Astrocyte (in vitro differentiated cells and primary cell): ENCODE measurements around the gene ARHGAP23. TPM values are rescaled to one million over a fixed set of nuclear protein-coding genes. Genes with fewer than 3 reads are reported as not detected.

Experiments
- DNase-seq: peaks from one replicate; pipeline ENCODE4 v3.0.0-alpha.2; 2010; ENCODE audit warnings: low read depth
- FAIRE-seq: peaks from 2 replicates; lab custom pipeline; 2011; peaks lifted over from hg19 to GRCh38; lab: Jason Lieb, UNC
- H2AFZ ChIP-seq: 2 replicates; pipeline ENCODE4 v1.6.0; 2012; ENCODE audit warnings: low read depth, low read length, inconsistent platforms
- H3K27ac ChIP-seq: 2 replicates; pipeline ENCODE4 v1.5.1; 2011; ENCODE audit warnings: low read depth, low read length, inconsistent platforms
- H3K27me3 ChIP-seq: 2 replicates; pipeline ENCODE4 v1.6.0; 2011; ENCODE audit warnings: low read length, inconsistent platforms; ENCODE audit not compliant: insufficient read depth
- H3K36me3 ChIP-seq: 2 replicates; pipeline ENCODE4 v1.5.1; 2011; ENCODE audit warnings: low read length, inconsistent platforms; ENCODE audit not compliant: insufficient read depth
- H3K4me1 ChIP-seq: 2 replicates; pipeline ENCODE4 v1.5.1; 2011; ENCODE audit warnings: low read length, inconsistent platforms; ENCODE audit not compliant: insufficient read depth
- H3K4me2 ChIP-seq: 2 replicates; pipeline ENCODE4 v1.6.0; 2012; ENCODE audit warnings: low read length, inconsistent platforms
- H3K4me3 ChIP-seq: 2 replicates; pipeline ENCODE4 v1.5.1; 2011; ENCODE audit warnings: low read depth, mild to moderate bottlenecking, low read length, inconsistent platforms; ENCODE audit not compliant: insufficient read depth
- H3K79me2 ChIP-seq: 2 replicates; pipeline ENCODE4 v1.6.0; 2012; ENCODE audit warnings: mild to moderate bottlenecking, low read length, inconsistent platforms; ENCODE audit not compliant: insufficient read depth
- H3K9ac ChIP-seq: 2 replicates; pipeline ENCODE4 v1.6.0; 2012; ENCODE audit warnings: mild to moderate bottlenecking, low read length, inconsistent platforms
- H3K9me3 ChIP-seq: 2 replicates; pipeline ENCODE4 v1.5.1; 2012; ENCODE audit warnings: low read depth, mild to moderate bottlenecking, low read length, inconsistent platforms; ENCODE audit not compliant: insufficient read depth
- H4K20me1 ChIP-seq: 2 replicates; pipeline ENCODE4 v1.6.0; 2012; ENCODE audit warnings: low read length, inconsistent platforms; ENCODE audit not compliant: insufficient read depth
- H3K27ac Mint-ChIP-seq: one replicate; pipeline ENCODE4 v1.8.0; 2021; ENCODE audit warnings: mild to moderate bottlenecking, mixed read lengths; ENCODE audit not compliant: unreplicated experiment
- H3K27me3 Mint-ChIP-seq: one replicate; pipeline ENCODE4 v1.8.0; 2021; ENCODE audit warnings: low read depth, mixed read lengths; ENCODE audit not compliant: unreplicated experiment
- H3K36me3 Mint-ChIP-seq: one replicate; pipeline ENCODE4 v1.8.0; 2021; ENCODE audit warnings: low read depth, mixed read lengths; ENCODE audit not compliant: unreplicated experiment
- H3K4me1 Mint-ChIP-seq: one replicate; pipeline ENCODE4 v1.8.0; 2021; ENCODE audit warnings: low read depth, mixed read lengths; ENCODE audit not compliant: unreplicated experiment
- H3K4me3 Mint-ChIP-seq: one replicate; pipeline ENCODE4 v1.8.0; 2021; ENCODE audit warnings: mild to moderate bottlenecking, moderate library complexity, mixed read lengths; ENCODE audit not compliant: unreplicated experiment
- H3K9me3 Mint-ChIP-seq: one replicate; pipeline ENCODE4 v1.8.0; 2021; ENCODE audit warnings: mild to moderate bottlenecking, mixed read lengths; ENCODE audit not compliant: unreplicated experiment
- EZH2 ChIP-seq: IDR thresholded peaks from 2 replicates; pipeline ENCODE4 v1.6.1; 2012; ENCODE audit warnings: mild to moderate bottlenecking, low read length, inconsistent platforms; ENCODE audit not compliant: insufficient read depth
- total RNA-seq: library from RNA; stranded (reverse); gene quantifications from 2 replicates; pipeline ENCODE4 v1.2.1, GENCODE V29; 2021
- TF ChIP-seq, protein P1 (sequence below): IDR thresholded peaks from 2 replicates; pipeline ENCODE4 v1.5.1; 2011; ENCODE audit warnings: low read depth, mild to moderate bottlenecking, inconsistent platforms, low read length, moderate library complexity; ENCODE audit not compliant: insufficient read depth

ARHGAP23 gene
- total RNA-seq, 1 donor from 2014 or later = 118 TPM

DNA sequence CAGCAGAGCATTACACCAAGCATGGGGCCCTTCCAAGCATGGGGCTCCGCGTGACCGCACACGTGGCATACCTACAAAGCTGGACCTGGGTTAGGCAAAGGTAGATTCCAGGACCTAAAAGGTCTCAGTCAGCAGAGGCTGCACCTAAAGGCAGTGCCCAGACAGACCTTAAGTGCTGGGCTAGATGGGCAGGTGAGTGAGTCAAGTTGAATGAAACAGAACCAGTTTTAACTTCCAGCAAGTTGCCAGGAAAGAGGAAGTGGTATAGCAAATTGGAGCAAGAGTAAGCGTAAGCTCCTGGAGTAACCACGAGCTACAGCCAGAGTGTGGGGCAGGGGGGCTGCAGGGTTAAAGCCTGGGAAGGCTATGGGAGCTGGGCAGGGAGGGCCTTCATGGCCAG lies 128.0 kb downstream of the ARHGAP23 start:
- Histone ChIP-seq H3K9ac (no peak overlapping the region), H3K9me3 (no peaks in the 10 kb centered on the region), H2AFZ (no peak overlapping the region), H4K20me1 (no peaks in the 10 kb centered on the region), H3K27ac (no peak overlapping the region), H3K4me3 (no peak overlapping the region), H3K36me3 (no peaks in the 10 kb centered on the region), H3K79me2 (no peaks in the 10 kb centered on the region), H3K4me1 (peaks cover 13% of the 10 kb centered on the region), H3K4me2 (no peak overlapping the region), H3K27me3 (peaks cover 30% of the 10 kb centered on the region)
- Mint-ChIP-seq H3K27ac (no peak overlapping the region), H3K4me3 (no peak overlapping the region), H3K27me3 (peaks cover 68% of the 10 kb centered on the region), H3K9me3 (no peaks in the 10 kb centered on the region), H3K4me1 (peaks cover 4% of the 10 kb centered on the region), H3K36me3 (no peaks in the 10 kb centered on the region)
- DNase-seq = no peak
- no peak for FAIRE-seq
- no peak for TF ChIP-seq EZH2
- TF ChIP-seq, protein P1, sequence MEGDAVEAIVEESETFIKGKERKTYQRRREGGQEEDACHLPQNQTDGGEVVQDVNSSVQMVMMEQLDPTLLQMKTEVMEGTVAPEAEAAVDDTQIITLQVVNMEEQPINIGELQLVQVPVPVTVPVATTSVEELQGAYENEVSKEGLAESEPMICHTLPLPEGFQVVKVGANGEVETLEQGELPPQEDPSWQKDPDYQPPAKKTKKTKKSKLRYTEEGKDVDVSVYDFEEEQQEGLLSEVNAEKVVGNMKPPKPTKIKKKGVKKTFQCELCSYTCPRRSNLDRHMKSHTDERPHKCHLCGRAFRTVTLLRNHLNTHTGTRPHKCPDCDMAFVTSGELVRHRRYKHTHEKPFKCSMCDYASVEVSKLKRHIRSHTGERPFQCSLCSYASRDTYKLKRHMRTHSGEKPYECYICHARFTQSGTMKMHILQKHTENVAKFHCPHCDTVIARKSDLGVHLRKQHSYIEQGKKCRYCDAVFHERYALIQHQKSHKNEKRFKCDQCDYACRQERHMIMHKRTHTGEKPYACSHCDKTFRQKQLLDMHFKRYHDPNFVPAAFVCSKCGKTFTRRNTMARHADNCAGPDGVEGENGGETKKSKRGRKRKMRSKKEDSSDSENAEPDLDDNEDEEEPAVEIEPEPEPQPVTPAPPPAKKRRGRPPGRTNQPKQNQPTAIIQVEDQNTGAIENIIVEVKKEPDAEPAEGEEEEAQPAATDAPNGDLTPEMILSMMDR = no peak

- H3K9ac ChIP-seq = no peak overlapping the region
- H3K9me3 ChIP-seq = no peaks in the 10 kb centered on the region
- H3K79me2 ChIP-seq = no peaks in the 10 kb centered on the region
- Mint-ChIP-seq H3K9me3 (no peaks in the 10 kb centered on the region), H3K27me3 (peaks cover 68% of the 10 kb centered on the region), H3K4me1 (peaks cover 4% of the 10 kb centered on the region), H3K27ac (no peak overlapping the region), H3K4me3 (peak overlapping the region; percentile 64), H3K36me3 (no peaks in the 10 kb centered on the region)
- no peak overlapping the region for H3K4me3 ChIP-seq
- no peak overlapping the region for H3K27ac ChIP-seq
- H4K20me1 ChIP-seq = peaks cover 2% of the 10 kb centered on the region
- H3K27me3 ChIP-seq = peaks cover 36% of the 10 kb centered on the region
- TF ChIP-seq EZH2 = no peak
- no peak overlapping the region for H2AFZ ChIP-seq
- no peak for FAIRE-seq
- H3K36me3 ChIP-seq = no peaks in the 10 kb centered on the region
- peaks cover 13% of the 10 kb centered on the region for H3K4me1 ChIP-seq
- DNase-seq = no peak
- peak overlapping the region; percentile 86 for H3K4me2 ChIP-seq
Observed at GRCh38 chr17:38557396-38557795, 129.1 kb downstream of the ARHGAP23 start.

DNA sequence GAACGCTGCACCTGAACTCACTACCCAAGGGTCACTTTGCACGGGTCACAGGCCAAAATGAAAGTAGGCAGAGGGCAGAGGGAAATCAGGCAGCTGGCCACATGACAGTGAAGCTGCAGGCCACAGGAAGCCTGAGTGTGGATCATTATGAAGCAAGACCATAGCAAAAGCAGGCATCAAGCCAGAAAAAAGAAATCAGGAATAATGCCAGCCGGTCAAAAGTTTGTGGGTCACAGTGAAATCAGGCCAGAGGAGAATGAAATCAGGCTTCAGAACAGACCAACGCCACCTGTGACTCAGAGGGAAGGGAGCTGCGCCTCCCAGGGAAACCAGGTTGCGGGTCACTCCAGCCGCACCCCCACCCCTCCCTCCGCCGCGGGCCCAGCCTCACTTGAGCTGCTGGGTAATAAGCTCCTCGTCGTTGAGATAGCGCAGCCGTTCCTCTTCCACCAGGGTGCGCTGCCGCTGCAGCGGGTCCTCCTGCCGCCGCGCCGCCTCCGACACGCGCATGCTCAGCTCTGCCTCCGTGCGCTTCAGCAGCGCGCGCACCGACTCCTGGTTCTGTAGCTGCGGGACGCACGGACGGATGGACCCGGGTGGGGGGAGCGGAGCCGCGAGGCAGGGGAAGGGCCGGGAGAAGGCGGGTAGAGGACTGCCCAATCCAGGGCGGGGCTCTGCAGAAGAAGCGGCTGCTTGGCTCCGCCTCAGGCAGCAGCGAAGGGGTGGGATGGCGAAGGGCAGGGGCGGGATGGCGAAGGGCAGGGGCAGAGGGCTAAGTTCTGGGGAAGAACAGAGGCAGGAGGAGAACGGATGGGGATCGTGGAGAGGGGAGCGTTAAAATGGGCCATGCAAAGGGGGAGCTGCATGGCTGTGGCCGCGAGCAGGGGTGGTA lies 129.8 kb downstream of the ARHGAP23 start:
- no peak overlapping the region for H3K4me3 ChIP-seq
- H2AFZ ChIP-seq = peak overlapping the region; percentile 65
- H3K27ac ChIP-seq = no peak overlapping the region
- peak overlapping the region; percentile 86 for H3K4me2 ChIP-seq
- no peak overlapping the region for H3K9ac ChIP-seq
- no peaks in the 10 kb centered on the region for H3K36me3 ChIP-seq
- Mint-ChIP-seq H3K36me3 (no peaks in the 10 kb centered on the region), H3K9me3 (no peaks in the 10 kb centered on the region), H3K27ac (peak overlapping the region; percentile 58), H3K4me1 (peaks cover 4% of the 10 kb centered on the region), H3K27me3 (peaks cover 71% of the 10 kb centered on the region), H3K4me3 (peak overlapping the region; percentile 82)
- FAIRE-seq = no peak
- TF ChIP-seq, protein P1 = peak; percentile 59
- TF ChIP-seq EZH2 = no peak
- peak; percentile 73 for DNase-seq
- H3K79me2 ChIP-seq = no peaks in the 10 kb centered on the region
- no peaks in the 10 kb centered on the region for H3K9me3 ChIP-seq
- peaks cover 13% of the 10 kb centered on the region for H3K4me1 ChIP-seq
- peaks cover 40% of the 10 kb centered on the region for H3K27me3 ChIP-seq
- H4K20me1 ChIP-seq = peaks cover 3% of the 10 kb centered on the region
